Upper lobe of left lung (tissue), 4 donors: ENCODE data around the gene LRRTM2.
"Not testable (repeated sequence)": the region's sequence is repeated elsewhere in the genome, so short reads cannot be mapped to it uniquely, and the experiment has no call there.

Experiments used
- POLR2A ChIP-seq, 4 donors: fragments of 450-650 bp; IDR thresholded peaks; one replicate each; pipeline ENCODE4 v1.5.1; 2016 to 2017; ENCODE audit warnings: antibody characterized with exemption in 4 of 4, mild to moderate bottlenecking in 2 of 4
- POLR2AphosphoS5 ChIP-seq, 2 donors: sonication (generic); formaldehyde crosslinking; IDR thresholded peaks; one replicate each; pipeline ENCODE4 v1.5.1; 2017; ENCODE audit warnings: antibody characterized with exemption in 2 of 2
- TF ChIP-seq, protein P1 (sequence below), 6 experiments: fragments of 450-650 bp in 4 of 6; fragments of 200-600 bp in 2 of 6; sonication (generic) in 2 of 6; IDR thresholded peaks; one replicate each; pipeline ENCODE4 v1.5.1; 2016 to 2019; ENCODE audit warnings: antibody characterized with exemption in 6 of 6

DNA sequence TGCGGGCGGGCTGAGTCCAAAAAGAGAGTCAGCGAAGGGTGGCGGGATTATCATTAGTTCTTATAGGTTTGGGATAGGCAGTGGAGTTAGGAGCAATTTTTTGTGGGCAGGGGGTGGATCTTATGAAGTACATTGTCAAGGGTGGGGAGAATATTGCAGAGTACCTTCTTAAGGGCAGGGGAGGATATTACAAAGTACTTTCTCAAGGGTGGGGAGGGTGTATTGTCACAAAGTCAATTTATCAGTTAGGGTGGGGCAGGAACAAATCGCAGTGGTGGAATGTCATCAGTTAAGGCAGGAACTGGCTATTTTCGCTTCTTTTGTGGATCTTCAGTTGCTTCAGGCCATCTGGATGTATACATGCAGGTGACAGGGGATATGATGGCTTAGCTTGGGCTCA is 40.3 kb downstream of the LRRTM2 start:
- TF ChIP-seq, protein P1, sequence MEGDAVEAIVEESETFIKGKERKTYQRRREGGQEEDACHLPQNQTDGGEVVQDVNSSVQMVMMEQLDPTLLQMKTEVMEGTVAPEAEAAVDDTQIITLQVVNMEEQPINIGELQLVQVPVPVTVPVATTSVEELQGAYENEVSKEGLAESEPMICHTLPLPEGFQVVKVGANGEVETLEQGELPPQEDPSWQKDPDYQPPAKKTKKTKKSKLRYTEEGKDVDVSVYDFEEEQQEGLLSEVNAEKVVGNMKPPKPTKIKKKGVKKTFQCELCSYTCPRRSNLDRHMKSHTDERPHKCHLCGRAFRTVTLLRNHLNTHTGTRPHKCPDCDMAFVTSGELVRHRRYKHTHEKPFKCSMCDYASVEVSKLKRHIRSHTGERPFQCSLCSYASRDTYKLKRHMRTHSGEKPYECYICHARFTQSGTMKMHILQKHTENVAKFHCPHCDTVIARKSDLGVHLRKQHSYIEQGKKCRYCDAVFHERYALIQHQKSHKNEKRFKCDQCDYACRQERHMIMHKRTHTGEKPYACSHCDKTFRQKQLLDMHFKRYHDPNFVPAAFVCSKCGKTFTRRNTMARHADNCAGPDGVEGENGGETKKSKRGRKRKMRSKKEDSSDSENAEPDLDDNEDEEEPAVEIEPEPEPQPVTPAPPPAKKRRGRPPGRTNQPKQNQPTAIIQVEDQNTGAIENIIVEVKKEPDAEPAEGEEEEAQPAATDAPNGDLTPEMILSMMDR (IDR thresholded peaks at IDR 0.05): not testable (repeated sequence)
- not testable (repeated sequence) for TF ChIP-seq POLR2AphosphoS5, POLR2A (IDR thresholded peaks at IDR 0.05)
